IMR-90 (cell line): Measurements from ENCODE around the gene CDCA4. TPM values are rescaled to one million over a fixed set of nuclear protein-coding genes. Genes with fewer than 3 reads are reported as not detected.
A peak's percentile ranks its signal among the peaks of the same experiment; 100 is the strongest.

ENCODE experiments used
- ATAC-seq: fragments of 200-7000 bp; cut with Tn5 transposase; 2 replicates; pipeline ENCODE4 v1.9.1; 2020; ENCODE audit warnings: low read depth, mild to moderate bottlenecking, moderate library complexity
- BruUV-seq: library from RNA; stranded (reverse); fragments of 400-500 nt; replicated peaks from 2 replicates; lab custom pipeline; 2021; lab: Mats Ljungman, UMichigan
- CTCF ChIA-PET: fragments of 300-600 bp; formaldehyde crosslinking; extraction: SDS; loops from one replicate; lab custom pipeline; 2021; ENCODE audit warnings: antibody characterized with exemption; lab: Yijun Ruan, JAX
- POLR2A ChIA-PET: fragments of 300-600 bp; sonication (Branson Sonifier 250); formaldehyde crosslinking; loops from one replicate; lab custom pipeline; 2022; ENCODE audit warnings: antibody characterized with exemption; ENCODE audit not compliant: unreplicated experiment; lab: Charles Lee
- DNase-seq: peaks from one replicate; pipeline ENCODE4 v3.0.0; 2013
- H2AFZ ChIP-seq: replicated peaks from 2 replicates; pipeline ENCODE3; 2013; ENCODE audit warnings: low read length, mild to moderate bottlenecking; ENCODE audit not compliant: poor library complexity
- H2AK5ac ChIP-seq: 2 replicates; pipeline ENCODE4 v1.6.1; 2013; ENCODE audit warnings: low read depth, low read length, inconsistent platforms
- H2AK9ac ChIP-seq: replicated peaks from 2 replicates; pipeline ENCODE3; 2013; ENCODE audit warnings: mild to moderate bottlenecking, low read depth, low read length, moderate library complexity; ENCODE audit not compliant: poor library complexity
- H2BK120ac ChIP-seq: 2 replicates; pipeline ENCODE4 v1.6.1; 2013; ENCODE audit warnings: low read depth, low read length, inconsistent platforms
- H2BK15ac ChIP-seq: 3 replicates; pipeline ENCODE4 v1.6.1; 2013; ENCODE audit warnings: low read depth, low read length, inconsistent platforms
- H2BK20ac ChIP-seq: 2 replicates; pipeline ENCODE4 v1.6.1; 2013; ENCODE audit warnings: low read depth, mild to moderate bottlenecking, inconsistent platforms, low read length, moderate library complexity
- H2BK5ac ChIP-seq: 2 replicates; pipeline ENCODE4 v1.6.1; 2013; ENCODE audit warnings: mild to moderate bottlenecking, low read depth, low read length, inconsistent platforms; ENCODE audit not compliant: poor library complexity, severe bottlenecking
- H3K14ac ChIP-seq: replicated peaks from 2 replicates; pipeline ENCODE4 v1.6.1; 2013; ENCODE audit warnings: low read depth, low read length, inconsistent platforms
- H3K18ac ChIP-seq: 2 replicates; pipeline ENCODE4 v1.6.1; 2013; ENCODE audit warnings: low read depth, low read length, control low read depth
- H3K23ac ChIP-seq: 2 replicates; pipeline ENCODE4 v1.6.1; 2013; ENCODE audit warnings: low read depth, low read length, inconsistent platforms
- H3K27ac ChIP-seq: 2 replicates; pipeline ENCODE4 v1.5.1; 2013; ENCODE audit warnings: mild to moderate bottlenecking, control low read depth, low read length; ENCODE audit not compliant: insufficient read depth
- H3K27me3 ChIP-seq: 2 replicates; pipeline ENCODE4 v1.6.1; 2013; ENCODE audit warnings: low read length; ENCODE audit not compliant: control insufficient read depth, insufficient read depth
- H3K36me3 ChIP-seq: 2 replicates; pipeline ENCODE4 v1.6.1; 2013; ENCODE audit warnings: low read length, mixed read lengths; ENCODE audit not compliant: control insufficient read depth, insufficient read depth
- H3K4ac ChIP-seq: 2 replicates; pipeline ENCODE4 v1.6.1; 2013; ENCODE audit warnings: low read depth, low read length, inconsistent platforms
- H3K4me1 ChIP-seq: 2 replicates; pipeline ENCODE4 v1.6.1; 2013; ENCODE audit warnings: low read length, mixed read lengths; ENCODE audit not compliant: control insufficient read depth, insufficient read depth
- H3K4me2 ChIP-seq: 2 replicates; pipeline ENCODE4 v1.6.1; 2013; ENCODE audit warnings: low read depth, mild to moderate bottlenecking, control low read depth, low read length, moderate library complexity
- H3K4me3 ChIP-seq: 2 replicates; pipeline ENCODE4 v1.5.1; 2013; ENCODE audit warnings: low read depth, mild to moderate bottlenecking, control low read depth, low read length, moderate library complexity; ENCODE audit not compliant: insufficient read depth
- H3K56ac ChIP-seq: 2 replicates; pipeline ENCODE4 v1.6.1; 2013; ENCODE audit warnings: low read length, inconsistent platforms; ENCODE audit not compliant: insufficient read depth; ENCODE audit errors: extremely low read depth
- H3K79me1 ChIP-seq, 2 experiments: 2 replicates each; pipeline ENCODE4 v1.6.1; 2013; ENCODE audit warnings: low read length in 2 of 2, inconsistent platforms in 1 of 2, low read depth in 1 of 2
- H3K9ac ChIP-seq: 2 replicates; pipeline ENCODE4 v1.6.1; 2013; ENCODE audit warnings: low read depth, low read length, control low read depth
- H3K9me1 ChIP-seq: 2 replicates; pipeline ENCODE4 v1.6.1; 2013; ENCODE audit warnings: low read length, inconsistent platforms; ENCODE audit not compliant: insufficient read depth
- H3K9me3 ChIP-seq: 2 replicates; pipeline ENCODE4 v1.6.1; 2013; ENCODE audit warnings: low read length; ENCODE audit not compliant: control insufficient read depth, insufficient read depth
- H4K20me1 ChIP-seq: 2 replicates; pipeline ENCODE4 v1.6.1; 2013; ENCODE audit warnings: low read length, inconsistent platforms; ENCODE audit not compliant: insufficient read depth
- H4K5ac ChIP-seq: 2 replicates; pipeline ENCODE4 v1.6.1; 2013; ENCODE audit warnings: mild to moderate bottlenecking, low read depth, low read length, control low read depth
- H4K8ac ChIP-seq, 2 experiments: 2 replicates each; pipeline ENCODE4 v1.6.1; 2013; ENCODE audit warnings: low read depth in 2 of 2, low read length in 2 of 2, control low read depth in 1 of 2, inconsistent platforms in 1 of 2
- H4K91ac ChIP-seq: 2 replicates; pipeline ENCODE4 v1.6.1; 2013; ENCODE audit warnings: low read depth, low read length, inconsistent platforms; ENCODE audit not compliant: insufficient read depth
- BHLHE40 ChIP-seq: fragments of 150-350 bp; IDR thresholded peaks from 2 replicates; pipeline ENCODE4 v1.6.1; 2016; ENCODE audit warnings: mild to moderate bottlenecking, low read depth, low read length
- CEBPB ChIP-seq: IDR thresholded peaks from 2 replicates; pipeline ENCODE4 v1.6.1; 2012; ENCODE audit warnings: low read depth, low read length, improper control_type of control experiment
- CHD1 ChIP-seq: IDR thresholded peaks from 2 replicates; pipeline ENCODE4 v1.6.1; 2012; ENCODE audit warnings: low read depth, low read length, improper control_type of control experiment
- ELK1 ChIP-seq: fragments of 150-350 bp; IDR thresholded peaks from 2 replicates; pipeline ENCODE4 v1.6.1; 2016; ENCODE audit warnings: low read depth, mild to moderate bottlenecking, low read length, moderate library complexity, borderline replicate concordance
- FOS ChIP-seq: fragments of 150-350 bp; IDR thresholded peaks from 2 replicates; pipeline ENCODE4 v1.6.1; 2016; ENCODE audit warnings: low read depth, low read length
- MAFK ChIP-seq: IDR thresholded peaks from 2 replicates; pipeline ENCODE4 v1.6.1; 2012; ENCODE audit warnings: low read depth, low read length, improper control_type of control experiment
- MAZ ChIP-seq: IDR thresholded peaks from 2 replicates; pipeline ENCODE4 v1.6.1; 2012; ENCODE audit warnings: low read depth, mild to moderate bottlenecking, low read length, improper control_type of control experiment, moderate library complexity, borderline replicate concordance
- MXI1 ChIP-seq: IDR thresholded peaks from 2 replicates; pipeline ENCODE4 v1.6.1; 2012; ENCODE audit warnings: low read depth, mild to moderate bottlenecking, low read length, moderate library complexity, borderline replicate concordance
- POLR2A ChIP-seq: IDR thresholded peaks from 2 replicates; pipeline ENCODE4 v1.6.1; 2012; ENCODE audit warnings: mild to moderate bottlenecking, low read depth, low read length
- RAD21 ChIP-seq: IDR thresholded peaks from 2 replicates; pipeline ENCODE4 v1.6.1; 2012; ENCODE audit warnings: low read length, improper control_type of control experiment
- RCOR1 ChIP-seq: IDR thresholded peaks from 2 replicates; pipeline ENCODE4 v1.6.1; 2012; ENCODE audit warnings: mild to moderate bottlenecking, low read length, improper control_type of control experiment; ENCODE audit not compliant: insufficient replicate concordance
- SMC3 ChIP-seq: fragments of 150-350 bp; IDR thresholded peaks from 2 replicates; pipeline ENCODE4 v1.6.1; 2016; ENCODE audit warnings: low read depth, mild to moderate bottlenecking, antibody characterized with exemption, low read length, moderate library complexity
- USF2 ChIP-seq: fragments of 150-350 bp; IDR thresholded peaks from 2 replicates; pipeline ENCODE4 v1.6.1; 2017; ENCODE audit warnings: mild to moderate bottlenecking, antibody characterized with exemption, low read length, low read depth
- WGBS, 2 experiments: methylation state at CpG; one replicate each; pipeline versions ENCODE4 v1.1.5 to v1.1.7; 2013; ENCODE audit warnings: missing lambda C conversion rate in 2 of 2; ENCODE audit not compliant: insufficient read length in 1 of 2; ENCODE audit errors: extremely low coverage in 2 of 2; 5-methylcytosine and 5-hydroxymethylcytosine counted together
- dilution Hi-C: fragments of 300-500 bp; cut with HindIII; formaldehyde crosslinking; loops from one replicate; pipeline ENCODE4 v1.14.3; 2018; ENCODE audit warnings: low sequenced_read_pairs; ENCODE audit not compliant: unreplicated experiment
- in situ Hi-C: fragments of 300-500 bp; cut with MboI; formaldehyde crosslinking; loops from 3 replicates; pipeline ENCODE4 v1.14.3; 2019; ENCODE audit warnings: low sequenced_read_pairs, inconsistent platforms, mixed read lengths
- intact Hi-C: fragments of 100-400 bp; cut with micrococcal nuclease; formaldehyde crosslinking; loops from 2 replicates; pipeline ENCODE4 v1.10.0; 2022
- polyA plus RNA-seq, 3 experiments: library from polyadenylated mRNA; depleted of rRNA; stranded (reverse); fragments of >200 nt; gene quantifications; 2 replicates each; pipeline ENCODE4 v1.2.3, GENCODE V29; 2012; ENCODE audit warnings: low replicate concordance in 1 of 3
- total RNA-seq: library from RNA; depleted of rRNA; stranded (reverse); fragments of >200 nt; gene quantifications from 2 replicates; pipeline ENCODE4 v1.2.3, GENCODE V29; 2012

Gene CDCA4
- total and polyA plus RNA-seq, 2 of the 4 experiments (the other 2 are of a cell fraction), result 17.7 to 18.6 TPM

- peak overlapping the region; percentile 99 for H2AK9ac ChIP-seq
- peak overlapping the region; percentile 85; the same call in 1 of the 2 replicates for H4K91ac ChIP-seq
- no peak overlapping the region for H3K18ac ChIP-seq
- no peaks in the 10 kb centered on the region for H4K20me1 ChIP-seq
- DNase-seq, result no peak
- TF ChIP-seq CHD1, result no peak
- no peak for TF ChIP-seq ELK1
- no peak for TF ChIP-seq FOS
- no peak for TF ChIP-seq RCOR1
- TF ChIP-seq POLR2A, result no peak
- TF ChIP-seq USF2, result no peak
- TF ChIP-seq MXI1, result no peak
- no peak for TF ChIP-seq BHLHE40
- no peak for TF ChIP-seq CEBPB
- TF ChIP-seq MAZ, result no peak
- no peak for TF ChIP-seq RAD21
- no peak for TF ChIP-seq MAFK
- no peak for TF ChIP-seq SMC3
- in situ Hi-C loops (loop anchor here (5.0 kb wide), 2 partner anchors 32 to 78 kb away; no protein-coding TSS in a partner anchor), intact Hi-C loops (loop anchor here (5.0 kb wide), 1 partner anchor 37 kb away; no protein-coding TSS in a partner anchor), dilution Hi-C loops (no loop called here)
- 0 out of 2 replicates have a peak overlapping the region, but pooled peaks have one; percentile 56 for H2BK20ac ChIP-seq
- peaks cover 0 to 33% of the 10 kb centered on the region in 2 experiments; a peak in 1 of 4 replicates for H3K79me1 ChIP-seq
- H2BK5ac ChIP-seq, result no peak overlapping the region
- H3K9me3 ChIP-seq, result no peaks in the 10 kb centered on the region
- no peak overlapping the region for H3K14ac ChIP-seq
- H2BK120ac ChIP-seq, result peak overlapping the region; percentile 51; the same call in 1 of the 2 replicates
- 0 out of 2 replicates have a peak overlapping the region, but pooled peaks have one; percentile 17 for H4K5ac ChIP-seq
- H3K56ac ChIP-seq, result no peak overlapping the region
- WGBS, 2 experiments, result 92% methylated on average over 6 of the region's 10 CpGs; no CpG with 5 or more reads in 1 of the 2 experiments
- H3K36me3 ChIP-seq, result no peaks in the 10 kb centered on the region
- no TSS peak for BruUV-seq
- no peak overlapping the region for H3K23ac ChIP-seq
- H4K8ac ChIP-seq, result peak overlapping the region; percentile 59 to 79; a peak in 2 of 4 replicates
- H3K27me3 ChIP-seq, result no peaks in the 10 kb centered on the region
- H3K4me1 ChIP-seq, result peaks cover 42% of the 10 kb centered on the region
- H3K4me3 ChIP-seq, result no peak overlapping the region
- H3K9me1 ChIP-seq, result peaks cover 11% of the 10 kb centered on the region
- ChIA-PET CTCF (no interaction called here), POLR2A (interaction anchor here (0.5 kb wide), 1 partner anchor 93 kb away, joined by 3 read pairs; no protein-coding TSS in a partner anchor)
- H3K9ac ChIP-seq, result no peak overlapping the region
- ATAC-seq, result no peak
- no peak overlapping the region for H3K4me2 ChIP-seq
- peak overlapping the region; percentile 91 for H2AFZ ChIP-seq
- H3K4ac ChIP-seq, result peak overlapping the region; percentile 83
- no peak overlapping the region for H3K27ac ChIP-seq
- H2BK15ac ChIP-seq, result peak overlapping the region; percentile 54; the same call in 1 of the 3 replicates
- H2AK5ac ChIP-seq, result peak overlapping the region; percentile 76
Observed at GRCh38 chr14:104969741-104970230, 51.1 kb downstream of the CDCA4 start.
